CD14-positive monocyte (primary cell): ENCODE data around the gene PASD1. TPM values are rescaled to one million over a fixed set of nuclear protein-coding genes. Genes with fewer than 3 reads are reported as not detected.

Source experiments
- DNase-seq, 3 donors: peaks; one replicate each; pipeline ENCODE4 v3.0.0-alpha.2; 2011 to 2022
- H2AFZ ChIP-seq: 2 replicates; pipeline ENCODE4 v1.6.0; 2012; ENCODE audit warnings: mild to moderate bottlenecking, low read depth, low read length, inconsistent platforms; ENCODE audit not compliant: insufficient read depth, poor library complexity, severe bottlenecking
- H3K27ac ChIP-seq, 2 donors: 1 replicate in 1 of 2; 2 replicates in 1 of 2; pipeline ENCODE4 v1.5.1; 2012 to 2013; ENCODE audit warnings: low read length in 2 of 2, control low read depth in 1 of 2, inconsistent platforms in 1 of 2, low read depth in 1 of 2, mild to moderate bottlenecking in 1 of 2
- H3K27me3 ChIP-seq, 2 donors: one replicate each; pipeline versions ENCODE4 v1.6.0 to v1.6.1; 2011 to 2013; ENCODE audit warnings: low read length in 2 of 2; ENCODE audit not compliant: control insufficient read depth in 2 of 2, insufficient read depth in 2 of 2
- H3K36me3 ChIP-seq, 2 donors: replicated peaks in 1 of 2; 1 replicate in 1 of 2; 2 replicates in 1 of 2; pipeline versions ENCODE4 v1.5.1 to v1.6.1; 2012 to 2013; ENCODE audit warnings: low read length in 2 of 2, control low read depth in 1 of 2, inconsistent platforms in 1 of 2, mild to moderate bottlenecking in 1 of 2; ENCODE audit not compliant: insufficient read depth in 2 of 2, control insufficient read depth in 1 of 2
- H3K4me1 ChIP-seq, 2 donors: 1 replicate in 1 of 2; 2 replicates in 1 of 2; pipeline versions ENCODE4 v1.5.1 to v1.6.1; 2012 to 2013; ENCODE audit warnings: low read length in 2 of 2, control low read depth in 1 of 2, inconsistent platforms in 1 of 2, mild to moderate bottlenecking in 1 of 2, moderate library complexity in 1 of 2; ENCODE audit not compliant: insufficient read depth in 2 of 2, control insufficient read depth in 1 of 2
- H3K4me2 ChIP-seq: replicated peaks from 2 replicates; pipeline ENCODE3; 2012; ENCODE audit warnings: low read length, moderate library complexity, mild to moderate bottlenecking; ENCODE audit not compliant: poor library complexity, severe bottlenecking; ENCODE audit errors: extremely low read depth
- H3K4me3 ChIP-seq, 3 experiments: fragments of 200-600 bp in 1 of 3; sonication (generic) in 1 of 3; replicated peaks in 1 of 3; 1 replicate in 2 of 3; 2 replicates in 1 of 3; pipeline ENCODE4 v1.5.1; 2011 to 2013; ENCODE audit warnings: low read length in 3 of 3, mild to moderate bottlenecking in 3 of 3, control low read depth in 2 of 3, low read depth in 2 of 3, inconsistent platforms in 1 of 3, moderate library complexity in 1 of 3
- H3K79me2 ChIP-seq: 2 replicates; pipeline ENCODE4 v1.6.0; 2012; ENCODE audit warnings: mild to moderate bottlenecking, control low read depth, inconsistent platforms, low read length, moderate library complexity; ENCODE audit not compliant: insufficient read depth
- H3K9ac ChIP-seq: 2 replicates; pipeline ENCODE4 v1.6.0; 2017; ENCODE audit warnings: low read length, mild to moderate bottlenecking; ENCODE audit not compliant: insufficient read depth, poor library complexity, severe bottlenecking
- H3K9me3 ChIP-seq, 2 donors: replicated peaks in 1 of 2; 1 replicate in 1 of 2; 2 replicates in 1 of 2; pipeline versions ENCODE4 v1.5.1 to v1.6.1; 2012 to 2013; ENCODE audit warnings: low read length in 2 of 2, control low read depth in 1 of 2; ENCODE audit not compliant: control insufficient read depth in 1 of 2, insufficient read depth in 1 of 2
- H4K20me1 ChIP-seq: 2 replicates; pipeline ENCODE4 v1.6.0; 2012; ENCODE audit warnings: mild to moderate bottlenecking, low read length, control low read depth, moderate library complexity; ENCODE audit not compliant: insufficient read depth
- H3K27ac Mint-ChIP-seq, 7 donors: one replicate each; pipeline ENCODE4 v1.8.0; 2020; ENCODE audit warnings: mild to moderate bottlenecking in 7 of 7, mixed read lengths in 7 of 7, moderate library complexity in 6 of 7, inconsistent platforms in 2 of 7
- H3K27me3 Mint-ChIP-seq, 3 donors: one replicate each; pipeline ENCODE4 v1.8.0; 2021 to 2022; ENCODE audit warnings: low read depth in 3 of 3, mild to moderate bottlenecking in 3 of 3, mixed read lengths in 3 of 3, moderate library complexity in 3 of 3, inconsistent platforms in 1 of 3
- H3K36me3 Mint-ChIP-seq, 2 donors: one replicate each; pipeline ENCODE4 v1.8.0; 2020; ENCODE audit warnings: mixed read lengths in 2 of 2, inconsistent platforms in 1 of 2, mild to moderate bottlenecking in 1 of 2
- H3K4me1 Mint-ChIP-seq: one replicate; pipeline ENCODE4 v1.8.0; 2020; ENCODE audit warnings: mild to moderate bottlenecking, mixed read lengths
- H3K4me3 Mint-ChIP-seq, 2 donors: one replicate each; pipeline ENCODE4 v1.8.0; 2020; ENCODE audit warnings: mild to moderate bottlenecking in 2 of 2, mixed read lengths in 2 of 2, moderate library complexity in 1 of 2
- H3K9me3 Mint-ChIP-seq, 7 donors: one replicate each; pipeline ENCODE4 v1.8.0; 2020 to 2022; ENCODE audit warnings: mixed read lengths in 7 of 7, mild to moderate bottlenecking in 6 of 7, moderate library complexity in 6 of 7, inconsistent platforms in 2 of 7
- CTCF ChIP-seq: fragments of 200-600 bp; IDR thresholded peaks from one replicate; pipeline ENCODE4 v1.8.0; 2022; ENCODE audit warnings: antibody characterized with exemption, mild to moderate bottlenecking
- WGBS: methylation state at CpG from one replicate; pipeline ENCODE4 v1.1.5; 2013; ENCODE audit warnings: missing lambda C conversion rate; ENCODE audit not compliant: insufficient coverage; 5-methylcytosine and 5-hydroxymethylcytosine counted together
- intact Hi-C, 2 donors: fragments of 100-400 bp; cut with micrococcal nuclease; formaldehyde crosslinking; loops; one replicate each; pipeline versions ENCODE4 v1.15.0 to v1.15.1; 2023
- polyA plus RNA-seq, 3 donors: library from polyadenylated mRNA; depleted of rRNA in 1 of 3; unstranded in 2 of 3; stranded (reverse) in 1 of 3; fragments of 300-500 nt in 2 of 3; fragments of >200 nt in 1 of 3; fragmentation: Illumina TruSeq in 2 of 3; gene quantifications; 1 replicate in 2 of 3; 2 replicates in 1 of 3; pipeline ENCODE4 v1.2.3, GENCODE V29; 2012 to 2021

The PASD1 gene
- polyA plus RNA-seq, 3 donors = not detected

- Mint-ChIP-seq H3K4me1 (peaks cover 4% of the 10 kb centered on the region), H3K4me3 (no peak overlapping the region), H3K9me3 (peaks cover 0 to 8% (median 1%) of the 10 kb centered on the region in 7 donors), H3K27me3 (peaks cover 0 to 3% (median 2%) of the 10 kb centered on the region in 3 donors), H3K36me3 (no peaks in the 10 kb centered on the region), H3K27ac (no peak overlapping the region)
- no peaks in the 10 kb centered on the region for H3K4me1 ChIP-seq
- no peak overlapping the region for H3K4me3 ChIP-seq
- no peaks in the 10 kb centered on the region for H4K20me1 ChIP-seq
- intact Hi-C loops = no loop called here
- no peak overlapping the region for H3K27ac ChIP-seq
- no peak overlapping the region for H2AFZ ChIP-seq
- H3K27me3 ChIP-seq = no peaks in the 10 kb centered on the region
- no peak overlapping the region for H3K4me2 ChIP-seq
- no peaks in the 10 kb centered on the region for H3K9me3 ChIP-seq
- H3K36me3 ChIP-seq = no peaks in the 10 kb centered on the region
- no peak overlapping the region for H3K9ac ChIP-seq
- H3K79me2 ChIP-seq = no peaks in the 10 kb centered on the region
- no peak for DNase-seq
- no peak for TF ChIP-seq CTCF
- WGBS = no CpG with 5 or more reads among the region's 1 CpG
Observed at GRCh38 chrX:151596282-151596681, 32.8 kb downstream of the PASD1 start.

- no peaks in the 10 kb centered on the region for H3K36me3 Mint-ChIP-seq
- no peak overlapping the region for H3K27ac ChIP-seq
- H3K36me3 ChIP-seq = no peaks in the 10 kb centered on the region
- no peaks in the 10 kb centered on the region for H3K79me2 ChIP-seq
- no peaks in the 10 kb centered on the region for H4K20me1 ChIP-seq
- DNase-seq = no peak
- H3K4me1 Mint-ChIP-seq = peaks cover 5% of the 10 kb centered on the region
- no peaks in the 10 kb centered on the region for H3K9me3 ChIP-seq
- peaks cover 0 to 4% (median 2%) of the 10 kb centered on the region in 3 donors for H3K27me3 Mint-ChIP-seq
- no peaks in the 10 kb centered on the region for H3K27me3 ChIP-seq
- no peak overlapping the region for H2AFZ ChIP-seq
- no peak overlapping the region for H3K9ac ChIP-seq
- no CpG with 5 or more reads among the region's 1 CpG for WGBS
- H3K27ac Mint-ChIP-seq = no peak overlapping the region
- H3K4me3 Mint-ChIP-seq = no peak overlapping the region
- no peak for TF ChIP-seq CTCF
- H3K4me1 ChIP-seq = no peaks in the 10 kb centered on the region
- peaks cover 0 to 2% (median 0%) of the 10 kb centered on the region in 7 donors for H3K9me3 Mint-ChIP-seq
- no peak overlapping the region for H3K4me3 ChIP-seq
- intact Hi-C loops = no loop called here
- no peak overlapping the region for H3K4me2 ChIP-seq
Observed at GRCh38 chrX:151604931-151605330, 41.5 kb downstream of the PASD1 start.
